B cell (primary cell): ENCODE measurements around the gene PIK3AP1. TPM values are rescaled to one million over a fixed set of nuclear protein-coding genes. Genes with fewer than 3 reads are reported as not detected.
"Not testable (repeated sequence)": the region's sequence is repeated elsewhere in the genome, so short reads cannot be mapped to it uniquely, and the experiment has no call there.

Source experiments
- ATAC-seq: fragments of 200-7000 bp; cut with Tn5 transposase; one replicate; pipeline ENCODE4 v1.10.0; 2021; ENCODE audit warnings: low read depth, mild to moderate bottlenecking, moderate number of reproducible peaks, moderate library complexity
- CTCF ChIA-PET: fragments of 350-600 bp; sonication (Branson Sonifier 250); formaldehyde crosslinking; loops from one replicate; lab custom pipeline; 2021; ENCODE audit warnings: antibody characterized with exemption, inconsistent platforms; lab: Charles Lee
- POLR2A ChIA-PET: fragments of 350-600 bp; sonication (Branson Sonifier 250); formaldehyde crosslinking; loops from one replicate; lab custom pipeline; 2021; ENCODE audit warnings: antibody characterized with exemption; lab: Charles Lee
- DNase-seq: peaks from one replicate; pipeline ENCODE4 v3.0.0; 2013
- H2AFZ ChIP-seq: 2 replicates; pipeline ENCODE4 v1.6.1; 2012; ENCODE audit warnings: mild to moderate bottlenecking, low read depth, low read length; ENCODE audit not compliant: insufficient read depth, poor library complexity, severe bottlenecking
- H3K27ac ChIP-seq, 2 donors: 1 replicate in 1 of 2; 2 replicates in 1 of 2; pipeline ENCODE4 v1.5.1; 2012 to 2013; ENCODE audit warnings: low read length in 2 of 2, mild to moderate bottlenecking in 2 of 2, moderate library complexity in 1 of 2
- H3K27me3 ChIP-seq, 4 experiments: fragments of 200-600 bp in 1 of 4; sonication (generic) in 1 of 4; replicated peaks in 1 of 4; 1 replicate in 2 of 4; 2 replicates in 2 of 4; pipeline versions ENCODE4 v1.6.1 to v1.7.0; 2013 to 2016; ENCODE audit warnings: low read length in 3 of 4, mild to moderate bottlenecking in 2 of 4, mixed read lengths in 1 of 4, moderate library complexity in 1 of 4; ENCODE audit not compliant: insufficient read depth in 4 of 4, control insufficient read depth in 3 of 4; ENCODE audit errors: control extremely low read depth in 1 of 4
- H3K36me3 ChIP-seq, 2 experiments: replicated peaks in 1 of 2; 1 replicate in 1 of 2; 2 replicates in 1 of 2; pipeline versions ENCODE4 v1.6.1 to v1.7.1; 2013; ENCODE audit warnings: low read length in 1 of 2; ENCODE audit not compliant: insufficient read depth in 2 of 2, control insufficient read depth in 1 of 2; ENCODE audit errors: control extremely low read depth in 1 of 2, extremely low read depth in 1 of 2
- H3K4me1 ChIP-seq, 2 donors: fragments of 200-600 bp in 1 of 2; sonication (generic) in 1 of 2; 1 replicate in 1 of 2; 2 replicates in 1 of 2; pipeline versions ENCODE4 v1.5.1 to v1.6.1; 2013 to 2017; ENCODE audit warnings: low read length in 2 of 2; ENCODE audit not compliant: control insufficient read depth in 2 of 2, insufficient read depth in 2 of 2
- H3K4me2 ChIP-seq: replicated peaks from 2 replicates; pipeline ENCODE3; 2012; ENCODE audit warnings: mild to moderate bottlenecking, low read depth, low read length; ENCODE audit not compliant: poor library complexity, severe bottlenecking
- H3K4me3 ChIP-seq, 5 experiments: fragments of 200-600 bp in 1 of 5; sonication (generic) in 1 of 5; 1 replicate in 3 of 5; 2 replicates in 2 of 5; pipeline versions ENCODE4 v1.5.1 to v1.7.0; 2011 to 2016; ENCODE audit warnings: low read length in 4 of 5, mild to moderate bottlenecking in 4 of 5, low read depth in 2 of 5, control low read depth in 1 of 5, moderate library complexity in 1 of 5; ENCODE audit not compliant: insufficient read depth in 1 of 5; ENCODE audit errors: control extremely low read depth in 1 of 5, extremely low read depth in 1 of 5
- H3K79me2 ChIP-seq: fragments of 200-600 bp; sonication (generic); one replicate; pipeline ENCODE4 v1.6.0; 2016; ENCODE audit warnings: low read length; ENCODE audit not compliant: control insufficient read depth, insufficient read depth
- H3K9ac ChIP-seq: fragments of 200-600 bp; sonication (generic); 2 replicates; pipeline ENCODE4 v1.6.1; 2017; ENCODE audit warnings: mild to moderate bottlenecking, low read length, moderate library complexity
- H3K9me3 ChIP-seq, 3 donors: one replicate each; pipeline versions ENCODE4 v1.6.1 to v1.7.1; 2013; ENCODE audit warnings: low read length in 2 of 3; ENCODE audit not compliant: control insufficient read depth in 2 of 3, insufficient read depth in 1 of 3; ENCODE audit errors: control extremely low read depth in 1 of 3
- H4K20me1 ChIP-seq: 2 replicates; pipeline ENCODE4 v1.6.0; 2012; ENCODE audit warnings: mild to moderate bottlenecking, low read length; ENCODE audit not compliant: insufficient read depth, control insufficient read depth, poor library complexity, severe bottlenecking
- H3K27ac Mint-ChIP-seq: one replicate; pipeline ENCODE4 v1.8.0; 2021; ENCODE audit warnings: mixed read lengths
- H3K27me3 Mint-ChIP-seq: one replicate; pipeline ENCODE4 v1.8.0; 2021; ENCODE audit warnings: mixed read lengths
- H3K4me1 Mint-ChIP-seq: one replicate; pipeline ENCODE4 v1.8.0; 2021; ENCODE audit warnings: mixed read lengths
- H3K4me3 Mint-ChIP-seq: one replicate; pipeline ENCODE4 v1.8.0; 2021; ENCODE audit warnings: mixed read lengths
- H3K9me3 Mint-ChIP-seq: one replicate; pipeline ENCODE4 v1.8.0; 2022; ENCODE audit warnings: mixed read lengths; ENCODE audit not compliant: insufficient read depth
- EZH2 ChIP-seq: IDR thresholded peaks from 2 replicates; pipeline ENCODE4 v1.6.1; 2012; ENCODE audit warnings: borderline replicate concordance, low read depth, mild to moderate bottlenecking, moderate library complexity, low read length; ENCODE audit not compliant: insufficient read depth, poor library complexity, severe bottlenecking
- WGBS: methylation state at CpG from one replicate; pipeline ENCODE4 v1.1.5; 2013; ENCODE audit warnings: missing lambda C conversion rate; ENCODE audit not compliant: insufficient coverage; 5-methylcytosine and 5-hydroxymethylcytosine counted together
- intact Hi-C: fragments of 100-400 bp; cut with micrococcal nuclease; formaldehyde crosslinking; loops from one replicate; pipeline ENCODE4 v1.10.0; 2022
- polyA plus RNA-seq: library from polyadenylated mRNA; depleted of rRNA; stranded (reverse); fragments of >200 nt; gene quantifications from 2 replicates; pipeline ENCODE4 v1.2.3, GENCODE V29; 2012
- total RNA-seq, 2 donors: library from RNA; stranded (reverse); fragments of 120-200 nt in 1 of 2; gene quantifications; 1 replicate in 1 of 2; 2 replicates in 1 of 2; pipeline versions ENCODE4 v1.2.3 to v1.2.4, GENCODE V29; 2013 to 2022
- TF ChIP-seq, protein P1 (sequence below): fragments of 200-600 bp; IDR thresholded peaks from one replicate; pipeline ENCODE4 v1.8.0; 2022; ENCODE audit warnings: antibody characterized with exemption, mild to moderate bottlenecking

The PIK3AP1 gene
- total and polyA plus RNA-seq, 2 donors (not counting 1 experiment from before 2014, with no cell fraction given), result 125 to 130 TPM

DNA sequence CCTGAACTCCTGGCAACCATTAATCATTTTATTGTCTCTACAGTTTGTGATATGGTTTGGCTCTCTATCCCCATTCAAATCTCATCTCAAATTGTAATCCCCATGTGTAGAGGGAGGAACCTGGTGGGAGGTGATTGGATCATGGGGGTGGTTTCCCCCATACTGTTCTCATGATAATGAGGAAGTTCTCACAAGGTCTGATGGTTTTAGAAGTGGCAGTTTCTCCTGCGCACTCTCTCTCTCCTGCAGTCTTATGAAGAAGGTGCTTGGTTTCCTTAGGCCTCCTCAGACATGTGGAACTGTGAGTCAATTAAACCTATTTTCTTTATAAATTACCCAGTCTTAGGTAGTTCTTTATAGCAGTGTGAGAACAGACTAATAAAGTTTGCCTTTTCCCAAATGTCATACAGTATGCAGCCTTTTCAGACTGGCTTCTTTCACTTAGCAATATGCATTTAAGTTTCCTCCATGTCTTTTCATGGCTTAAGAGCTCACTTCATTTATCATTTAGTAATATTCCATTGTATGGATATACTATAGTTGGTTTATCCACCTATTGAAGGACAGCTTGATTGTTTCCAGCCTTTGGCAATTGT is 17.1 kb upstream of the PIK3AP1 start:
- H3K9me3 ChIP-seq, H3K9me3 Mint-ChIP-seq, POLR2A ChIA-PET, H2AFZ ChIP-seq, H3K36me3 ChIP-seq, H3K27me3 Mint-ChIP-seq, H4K20me1 ChIP-seq, H3K27me3 ChIP-seq: not testable (repeated sequence)
- intact Hi-C loops, result loop anchor here (1.0 to 2.0 kb wide), 3 partner anchors 10 to 17 kb away; partner anchors contain the start of gene PIK3AP1
- Mint-ChIP-seq H3K27ac (peak overlapping the region; percentile 75), H3K4me3 (peak overlapping the region; percentile 67), H3K4me1 (peaks cover 43% of the 10 kb centered on the region)
- Histone ChIP-seq H3K4me2 (peak overlapping the region; percentile 73), H3K27ac (peak overlapping the region; percentile 52 to 91), H3K4me1 (peaks cover 50 to 52% of the 10 kb centered on the region in 2 donors), H3K9ac (peak overlapping the region; percentile 60), H3K79me2 (peaks cover 47% of the 10 kb centered on the region), H3K4me3 (peak overlapping the region; percentile 31 to 71 (median 55))
- DNase-seq, result peak; percentile 84
- WGBS, result no CpG with 5 or more reads among the region's 1 CpG
- peak; percentile 84 for ATAC-seq
- CTCF ChIA-PET, result interaction anchor here (1.0 to 2.5 kb wide), 4 partner anchors 16 to 96 kb away, joined by 4 to 8 read pairs (median 8); partner anchors contain the start of gene PIK3AP1

DNA sequence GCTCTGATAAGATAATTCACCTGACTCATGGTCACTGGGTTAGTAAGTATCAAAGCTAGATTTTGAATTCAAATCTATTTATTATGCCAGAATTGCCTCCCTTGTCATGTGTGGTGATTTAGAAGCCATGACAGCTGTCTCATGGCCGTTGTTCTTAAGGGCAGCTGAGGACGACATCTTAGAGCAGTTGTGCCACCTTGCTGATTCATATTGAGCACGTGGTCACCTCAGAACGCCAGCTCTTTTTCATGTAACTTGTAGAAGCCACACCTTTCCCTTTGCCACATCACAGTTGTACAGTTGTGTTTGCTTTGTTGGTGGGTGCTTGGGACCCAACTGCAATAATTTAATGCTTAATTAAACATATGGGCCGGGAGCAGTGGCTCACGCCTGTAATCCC is 4.3 kb upstream of the PIK3AP1 start:
- ChIA-PET POLR2A (no interaction called here), CTCF (interaction anchor here (2.1 to 4.9 kb wide), 2 partner anchors 19 to 83 kb away, joined by 6 to 31 read pairs; no protein-coding TSS in a partner anchor)
- peaks cover 0 to 9% (median 0%) of the 10 kb centered on the region in 3 donors for H3K9me3 ChIP-seq
- H3K9ac ChIP-seq, result no peak overlapping the region
- H3K4me2 ChIP-seq, result no peak overlapping the region
- intact Hi-C loops, result no loop called here
- Mint-ChIP-seq H3K27me3 (no peaks in the 10 kb centered on the region), H3K9me3 (no peaks in the 10 kb centered on the region), H3K4me3 (no peak overlapping the region), H3K27ac (no peak overlapping the region), H3K4me1 (peaks cover 67% of the 10 kb centered on the region)
- no peaks in the 10 kb centered on the region for H4K20me1 ChIP-seq
- no peak overlapping the region for H3K4me3 ChIP-seq
- H3K27ac ChIP-seq, result peak overlapping the region in 1 of 2 donors; percentile 92
- H2AFZ ChIP-seq, result no peak overlapping the region
- ATAC-seq (no peak), DNase-seq (no peak)
- TF ChIP-seq, protein P1, sequence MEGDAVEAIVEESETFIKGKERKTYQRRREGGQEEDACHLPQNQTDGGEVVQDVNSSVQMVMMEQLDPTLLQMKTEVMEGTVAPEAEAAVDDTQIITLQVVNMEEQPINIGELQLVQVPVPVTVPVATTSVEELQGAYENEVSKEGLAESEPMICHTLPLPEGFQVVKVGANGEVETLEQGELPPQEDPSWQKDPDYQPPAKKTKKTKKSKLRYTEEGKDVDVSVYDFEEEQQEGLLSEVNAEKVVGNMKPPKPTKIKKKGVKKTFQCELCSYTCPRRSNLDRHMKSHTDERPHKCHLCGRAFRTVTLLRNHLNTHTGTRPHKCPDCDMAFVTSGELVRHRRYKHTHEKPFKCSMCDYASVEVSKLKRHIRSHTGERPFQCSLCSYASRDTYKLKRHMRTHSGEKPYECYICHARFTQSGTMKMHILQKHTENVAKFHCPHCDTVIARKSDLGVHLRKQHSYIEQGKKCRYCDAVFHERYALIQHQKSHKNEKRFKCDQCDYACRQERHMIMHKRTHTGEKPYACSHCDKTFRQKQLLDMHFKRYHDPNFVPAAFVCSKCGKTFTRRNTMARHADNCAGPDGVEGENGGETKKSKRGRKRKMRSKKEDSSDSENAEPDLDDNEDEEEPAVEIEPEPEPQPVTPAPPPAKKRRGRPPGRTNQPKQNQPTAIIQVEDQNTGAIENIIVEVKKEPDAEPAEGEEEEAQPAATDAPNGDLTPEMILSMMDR, result no peak
- TF ChIP-seq EZH2, result no peak
- H3K79me2 ChIP-seq, result peaks cover 11% of the 10 kb centered on the region
- no peaks in the 10 kb centered on the region for H3K27me3 ChIP-seq
- peaks cover 44 to 50% of the 10 kb centered on the region in 2 donors for H3K4me1 ChIP-seq
- no peaks in the 10 kb centered on the region for H3K36me3 ChIP-seq
- 84% methylated on average over 4 of the region's 6 CpGs for WGBS
